H9 (cell line): Measurements from ENCODE around the gene OR52H1. TPM values are rescaled to one million over a fixed set of nuclear protein-coding genes. Genes with fewer than 3 reads are reported as not detected.

Source experiments
- DNase-seq: peaks from one replicate; pipeline ENCODE4 v3.0.0-alpha.2; 2017
- H2AFZ ChIP-seq: one replicate; pipeline ENCODE4 v1.6.1; 2013; ENCODE audit warnings: mild to moderate bottlenecking, low read length, control low read depth, moderate library complexity
- H2AK5ac ChIP-seq: 2 replicates; pipeline ENCODE4 v1.6.1; 2013; ENCODE audit warnings: low read length, control low read depth, mixed read lengths; ENCODE audit not compliant: insufficient read length
- H2BK120ac ChIP-seq: one replicate; pipeline ENCODE4 v1.6.1; 2013; ENCODE audit warnings: low read depth, mild to moderate bottlenecking, low read length, control low read depth, inconsistent platforms; ENCODE audit not compliant: poor library complexity, severe bottlenecking
- H2BK12ac ChIP-seq: 2 replicates; pipeline ENCODE4 v1.6.1; 2013; ENCODE audit warnings: low read length, control low read depth, mixed read lengths, low read depth; ENCODE audit not compliant: insufficient read length
- H2BK15ac ChIP-seq: 2 replicates; pipeline ENCODE4 v1.6.1; 2013; ENCODE audit warnings: low read depth, low read length, control low read depth
- H2BK20ac ChIP-seq: one replicate; pipeline ENCODE4 v1.6.1; 2013; ENCODE audit warnings: low read depth, mild to moderate bottlenecking, low read length, control low read depth, inconsistent platforms; ENCODE audit not compliant: poor library complexity, severe bottlenecking
- H2BK5ac ChIP-seq: 2 replicates; pipeline ENCODE4 v1.6.1; 2013; ENCODE audit warnings: low read length, control low read depth, mixed read lengths; ENCODE audit not compliant: insufficient read length
- H3K14ac ChIP-seq: 2 replicates; pipeline ENCODE4 v1.6.1; 2013; ENCODE audit warnings: low read length, control low read depth; ENCODE audit not compliant: insufficient read depth
- H3K18ac ChIP-seq: 2 replicates; pipeline ENCODE4 v1.6.1; 2013; ENCODE audit warnings: low read depth, mild to moderate bottlenecking, mixed read lengths, low read length, control low read depth; ENCODE audit not compliant: insufficient read length
- H3K23ac ChIP-seq: 2 replicates; pipeline ENCODE4 v1.6.1; 2013; ENCODE audit warnings: low read length, control low read depth, mixed read lengths, low read depth; ENCODE audit not compliant: insufficient read length
- H3K23me2 ChIP-seq: 2 replicates; pipeline ENCODE4 v1.6.1; 2013; ENCODE audit warnings: low read depth, mild to moderate bottlenecking, mixed read lengths, low read length, control low read depth; ENCODE audit not compliant: insufficient read length, poor library complexity, severe bottlenecking
- H3K27ac ChIP-seq: 2 replicates; pipeline ENCODE4 v1.5.1; 2013; ENCODE audit warnings: low read length, control low read depth, mixed read lengths, low read depth; ENCODE audit not compliant: insufficient read length
- H3K27me3 ChIP-seq: 2 replicates; pipeline ENCODE4 v1.6.1; 2013; ENCODE audit warnings: low read length, control low read depth, inconsistent platforms; ENCODE audit not compliant: insufficient read depth
- H3K4ac ChIP-seq: 2 replicates; pipeline ENCODE4 v1.6.1; 2013; ENCODE audit warnings: low read depth, mild to moderate bottlenecking, control low read depth, inconsistent platforms, low read length, moderate library complexity
- H3K4me1 ChIP-seq: 2 replicates; pipeline ENCODE4 v1.6.1; 2013; ENCODE audit warnings: low read length, control low read depth, inconsistent platforms; ENCODE audit not compliant: insufficient read depth
- H3K4me2 ChIP-seq: 2 replicates; pipeline ENCODE4 v1.6.1; 2013; ENCODE audit warnings: low read length, control low read depth, mixed read lengths; ENCODE audit not compliant: insufficient read length, insufficient read depth
- H3K56ac ChIP-seq: 2 replicates; pipeline ENCODE4 v1.6.1; 2013; ENCODE audit warnings: low read depth, mild to moderate bottlenecking, mixed read lengths, low read length, control low read depth; ENCODE audit not compliant: insufficient read length
- H3K79me1 ChIP-seq: 2 replicates; pipeline ENCODE4 v1.6.1; 2013; ENCODE audit warnings: low read depth, mild to moderate bottlenecking, moderate library complexity, low read length, control low read depth, inconsistent platforms; ENCODE audit not compliant: insufficient read depth, poor library complexity, severe bottlenecking
- H3K79me2 ChIP-seq: 2 replicates; pipeline ENCODE4 v1.6.1; 2013; ENCODE audit warnings: low read length, control low read depth, inconsistent platforms; ENCODE audit not compliant: insufficient read depth
- H3K9ac ChIP-seq: 2 replicates; pipeline ENCODE4 v1.6.1; 2013; ENCODE audit warnings: low read length, control low read depth, mixed read lengths; ENCODE audit not compliant: insufficient read length; ENCODE audit errors: extremely low read depth
- H3K9me3 ChIP-seq: one replicate; pipeline ENCODE4 v1.6.1; 2013; ENCODE audit warnings: low read depth, low read length, inconsistent platforms; ENCODE audit not compliant: control insufficient read depth
- H3T11ph ChIP-seq: one replicate; pipeline ENCODE4 v1.6.1; 2013; ENCODE audit warnings: mild to moderate bottlenecking, low read length, control low read depth, inconsistent platforms
- H4K20me1 ChIP-seq: one replicate; pipeline ENCODE4 v1.6.1; 2013; ENCODE audit not compliant: control insufficient read depth, insufficient read length, insufficient read depth
- H4K5ac ChIP-seq: 2 replicates; pipeline ENCODE4 v1.6.1; 2013; ENCODE audit warnings: low read depth, mild to moderate bottlenecking, mixed read lengths, low read length, control low read depth; ENCODE audit not compliant: insufficient read length
- H4K8ac ChIP-seq: replicated peaks from 2 replicates; pipeline ENCODE4 v1.6.1; 2013; ENCODE audit warnings: low read length, control low read depth, mixed read lengths, low read depth; ENCODE audit not compliant: insufficient read length
- H4K91ac ChIP-seq: 2 replicates; pipeline ENCODE4 v1.6.1; 2013; ENCODE audit warnings: low read depth, mild to moderate bottlenecking, moderate library complexity, mixed read lengths, low read length, control low read depth; ENCODE audit not compliant: insufficient read length
- H3K27ac Mint-ChIP-seq, 3 experiments: 2 replicates in 2 of 3; 3 replicates in 1 of 3; pipeline ENCODE4 v1.8.0; 2020 to 2021; ENCODE audit warnings: mixed read lengths in 3 of 3, mild to moderate bottlenecking in 1 of 3, moderate library complexity in 1 of 3
- H3K27me3 Mint-ChIP-seq: 2 replicates; pipeline ENCODE4 v1.8.0; 2021; ENCODE audit warnings: low read depth, mild to moderate bottlenecking, moderate library complexity, mixed read lengths
- H3K36me3 Mint-ChIP-seq, 3 experiments: 2 replicates in 2 of 3; 3 replicates in 1 of 3; pipeline ENCODE4 v1.8.0; 2020 to 2021; ENCODE audit warnings: low read depth in 3 of 3, mixed read lengths in 3 of 3; ENCODE audit not compliant: insufficient read depth in 1 of 3
- H3K4me1 Mint-ChIP-seq, 2 experiments: 2 replicates each; pipeline ENCODE4 v1.8.0; 2020; ENCODE audit warnings: mixed read lengths in 2 of 2
- H3K4me3 Mint-ChIP-seq, 2 experiments: 2 replicates in 1 of 2; 3 replicates in 1 of 2; pipeline ENCODE4 v1.8.0; 2020 to 2021; ENCODE audit warnings: mild to moderate bottlenecking in 2 of 2, mixed read lengths in 2 of 2, moderate library complexity in 1 of 2
- H3K9me3 Mint-ChIP-seq, 2 experiments: 2 replicates in 1 of 2; 3 replicates in 1 of 2; pipeline ENCODE4 v1.8.0; 2020; ENCODE audit warnings: mild to moderate bottlenecking in 2 of 2, mixed read lengths in 2 of 2, moderate library complexity in 1 of 2
- WGBS: extraction: QIAGEN DNeasy Blood & Tissue Kit; methylation state at CpG from one replicate; pipeline ENCODE4 v1.1.7; 2013; ENCODE audit warnings: missing lambda C conversion rate, low lambda C conversion rate, mixed read lengths; ENCODE audit not compliant: insufficient read length; ENCODE audit errors: extremely low coverage; 5-methylcytosine and 5-hydroxymethylcytosine counted together
- total RNA-seq: library from RNA; stranded (reverse); gene quantifications from 2 replicates; pipeline ENCODE4 v1.2.1, GENCODE V29; 2021
- TF ChIP-seq, protein P1 (sequence below): fragments of 200-600 bp; sonication (generic); conservative IDR thresholded peaks from 3 replicates; pipeline ENCODE4 v1.8.0; 2021; ENCODE audit warnings: antibody characterized with exemption, mild to moderate bottlenecking

Gene OR52H1
- total RNA-seq, 1 experiment from 2014 or later: not detected

- H3K9me3 Mint-ChIP-seq: no peaks in the 10 kb centered on the region
- H3K14ac ChIP-seq: no peak overlapping the region
- H3K27ac ChIP-seq: no peak overlapping the region
- DNase-seq: no peak
- H3K4ac ChIP-seq: no peak overlapping the region
- H4K91ac ChIP-seq: no peak overlapping the region
- no peak overlapping the region for H2BK12ac ChIP-seq
- no peaks in the 10 kb centered on the region for H3K9me3 ChIP-seq
- no peaks in the 10 kb centered on the region for H3K27me3 Mint-ChIP-seq
- H2BK5ac ChIP-seq: no peak overlapping the region
- H3K9ac ChIP-seq: no peak overlapping the region
- 100% methylated on average over 1 of the region's 3 CpGs for WGBS
- no peak overlapping the region for H3K56ac ChIP-seq
- H3K4me1 Mint-ChIP-seq: no peaks in the 10 kb centered on the region
- H3K23me2 ChIP-seq: no peaks in the 10 kb centered on the region
- H4K20me1 ChIP-seq: no peaks in the 10 kb centered on the region
- H2AFZ ChIP-seq: no peak overlapping the region
- no peak overlapping the region for H3K4me2 ChIP-seq
- H2BK15ac ChIP-seq: no peak overlapping the region
- H3K18ac ChIP-seq: no peak overlapping the region
- H3K36me3 Mint-ChIP-seq: no peaks in the 10 kb centered on the region
- H3K23ac ChIP-seq: no peak overlapping the region
- H2BK120ac ChIP-seq: no peak overlapping the region
- no peak overlapping the region for H3T11ph ChIP-seq
- H3K27me3 ChIP-seq: no peaks in the 10 kb centered on the region
- TF ChIP-seq, protein P1, sequence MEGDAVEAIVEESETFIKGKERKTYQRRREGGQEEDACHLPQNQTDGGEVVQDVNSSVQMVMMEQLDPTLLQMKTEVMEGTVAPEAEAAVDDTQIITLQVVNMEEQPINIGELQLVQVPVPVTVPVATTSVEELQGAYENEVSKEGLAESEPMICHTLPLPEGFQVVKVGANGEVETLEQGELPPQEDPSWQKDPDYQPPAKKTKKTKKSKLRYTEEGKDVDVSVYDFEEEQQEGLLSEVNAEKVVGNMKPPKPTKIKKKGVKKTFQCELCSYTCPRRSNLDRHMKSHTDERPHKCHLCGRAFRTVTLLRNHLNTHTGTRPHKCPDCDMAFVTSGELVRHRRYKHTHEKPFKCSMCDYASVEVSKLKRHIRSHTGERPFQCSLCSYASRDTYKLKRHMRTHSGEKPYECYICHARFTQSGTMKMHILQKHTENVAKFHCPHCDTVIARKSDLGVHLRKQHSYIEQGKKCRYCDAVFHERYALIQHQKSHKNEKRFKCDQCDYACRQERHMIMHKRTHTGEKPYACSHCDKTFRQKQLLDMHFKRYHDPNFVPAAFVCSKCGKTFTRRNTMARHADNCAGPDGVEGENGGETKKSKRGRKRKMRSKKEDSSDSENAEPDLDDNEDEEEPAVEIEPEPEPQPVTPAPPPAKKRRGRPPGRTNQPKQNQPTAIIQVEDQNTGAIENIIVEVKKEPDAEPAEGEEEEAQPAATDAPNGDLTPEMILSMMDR: no peak
- H3K79me2 ChIP-seq: no peaks in the 10 kb centered on the region
- H4K8ac ChIP-seq: no peak overlapping the region
- H3K4me1 ChIP-seq: no peaks in the 10 kb centered on the region
- H3K4me3 Mint-ChIP-seq: no peak overlapping the region
- no peak overlapping the region for H4K5ac ChIP-seq
- H3K79me1 ChIP-seq: no peaks in the 10 kb centered on the region
- no peak overlapping the region; a peak in 1 of 7 replicates for H3K27ac Mint-ChIP-seq
- H2AK5ac ChIP-seq: no peak overlapping the region
- no peak overlapping the region for H2BK20ac ChIP-seq
Measured at GRCh38 chr11:5546457-5546856, 1.9 kb downstream of the OR52H1 start.
